HG02870 (cell line): ENCODE data around the gene SDC4.

Experiments used
- ATAC-seq: cut with Tn5 transposase; IDR thresholded peaks from one replicate; pipeline ENCODE4 v1.9.1; 2021; ENCODE audit warnings: mild to moderate bottlenecking, moderate library complexity; ENCODE audit not compliant: unreplicated experiment

Gene SDC4

GRCh38 chr20:45344168-45344860, 3.9 kb downstream of the SDC4 start:
- no peak for ATAC-seq

GRCh38 chr20:45343532-45344167, 4.6 kb downstream of the SDC4 start:
- ATAC-seq = no peak

GRCh38 chr20:45342855-45343531, 5.2 kb downstream of the SDC4 start:
- ATAC-seq = no peak

GRCh38 chr20:45341939-45342854, 6.0 kb downstream of the SDC4 start:
- no peak for ATAC-seq

- ATAC-seq = no peak
Observed at GRCh38 chr20:45341579-45341938, 6.7 kb downstream of the SDC4 start.

- no peak for ATAC-seq
Observed at GRCh38 chr20:45340951-45341350, 7.3 kb downstream of the SDC4 start.

- ATAC-seq = no peak
Observed at GRCh38 chr20:45340236-45340847, 7.9 kb downstream of the SDC4 start.

GRCh38 chr20:45339799-45340198, 8.4 kb downstream of the SDC4 start:
- no peak for ATAC-seq

GRCh38 chr20:45339084-45339483, 9.1 kb downstream of the SDC4 start:
- no peak for ATAC-seq

GRCh38 chr20:45338121-45339030, 9.8 kb downstream of the SDC4 start:
- no peak for ATAC-seq

- no peak for ATAC-seq
Observed at GRCh38 chr20:45337367-45338120, 10.7 kb downstream of the SDC4 start.

- ATAC-seq = no peak
Observed at GRCh38 chr20:45336530-45337366, 11.5 kb downstream of the SDC4 start.

- no peak for ATAC-seq
Observed at GRCh38 chr20:45330476-45330875, 17.7 kb downstream of the SDC4 start.

GRCh38 chr20:45329497-45330319, 18.5 kb downstream of the SDC4 start:
- no peak for ATAC-seq

- ATAC-seq = no peak
Observed at GRCh38 chr20:45328451-45328850, 19.8 kb downstream of the SDC4 start.

- ATAC-seq = no peak
Observed at GRCh38 chr20:45325371-45325770, 22.9 kb downstream of the SDC4 start.

- no peak for ATAC-seq
Observed at GRCh38 chr20:45323731-45324130, 24.5 kb downstream of the SDC4 start.
